Left forelimb (tissue), 1 donor: Measurements from ENCODE around the gene SCG2.
"Not testable (repeated sequence)": the region's sequence is repeated elsewhere in the genome, so short reads cannot be mapped to it uniquely, and the experiment has no call there.

Source experiments
- DNase-seq: peaks from one replicate; pipeline ENCODE4 v3.0.0-alpha.2; 2018; ENCODE audit warnings: low spot score

SCG2 gene

DNA sequence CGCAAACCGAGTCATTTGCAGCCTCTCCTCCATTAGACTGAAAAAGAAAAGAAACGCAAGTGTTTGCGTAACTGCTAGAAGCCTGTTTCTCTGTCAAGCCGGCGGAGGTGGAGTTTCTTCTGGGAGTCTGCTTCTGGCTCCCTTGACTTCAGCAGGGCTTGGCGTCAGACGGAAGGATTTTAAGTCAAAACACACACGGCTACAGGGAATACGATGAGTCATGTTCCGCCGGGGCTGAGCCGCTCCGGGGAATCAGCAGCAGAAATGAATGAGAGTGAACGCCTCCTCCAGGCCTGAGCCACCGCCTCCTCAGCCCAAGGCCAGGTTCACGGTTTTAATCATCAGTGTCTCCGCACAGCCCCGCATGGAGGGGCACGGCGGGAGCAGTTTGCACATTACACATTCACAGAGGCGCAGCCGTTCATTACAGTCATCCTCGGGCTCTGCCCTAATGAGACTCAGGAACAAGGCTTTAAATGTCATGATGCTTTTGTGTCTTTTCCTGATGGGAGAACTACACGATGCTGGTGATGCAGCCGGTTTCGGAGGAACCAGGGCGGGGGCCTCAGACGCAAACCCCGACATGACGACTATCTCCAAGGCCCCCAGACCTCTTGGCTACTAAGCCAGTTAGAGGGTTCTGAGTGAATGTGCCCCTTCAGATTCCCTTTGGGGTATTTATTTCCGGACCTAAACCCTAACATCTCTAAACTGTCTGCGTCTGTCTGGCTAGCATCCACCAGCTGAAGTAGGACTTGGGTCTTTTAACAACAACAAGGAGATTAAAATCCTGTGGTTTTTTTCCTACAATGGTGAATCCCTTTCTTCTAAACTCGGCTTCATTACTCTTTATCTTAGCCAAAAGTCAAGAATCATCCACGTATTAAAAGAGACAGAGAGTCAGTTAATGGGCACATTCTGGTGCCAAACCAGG, 11.1 kb upstream of the SCG2 start:
- DNase-seq = peak; percentile 74

- DNase-seq = no peak
These were observed 10.3 kb upstream of the SCG2 start for GRCh38 chr2:223612501-223612900.

GRCh38 chr2:223611061-223611460, 8.9 kb upstream of the SCG2 start:
- DNase-seq = no peak

GRCh38 chr2:223607476-223607875, 5.3 kb upstream of the SCG2 start:
- DNase-seq = no peak

- no peak for DNase-seq
These were observed 4.8 kb upstream of the SCG2 start for GRCh38 chr2:223606946-223607345.

- no peak for DNase-seq
These were observed 2.1 kb upstream of the SCG2 start for GRCh38 chr2:223604231-223604630.

GRCh38 chr2:223602972-223603371, 811 bp upstream of the SCG2 start:
- DNase-seq = no peak

DNA sequence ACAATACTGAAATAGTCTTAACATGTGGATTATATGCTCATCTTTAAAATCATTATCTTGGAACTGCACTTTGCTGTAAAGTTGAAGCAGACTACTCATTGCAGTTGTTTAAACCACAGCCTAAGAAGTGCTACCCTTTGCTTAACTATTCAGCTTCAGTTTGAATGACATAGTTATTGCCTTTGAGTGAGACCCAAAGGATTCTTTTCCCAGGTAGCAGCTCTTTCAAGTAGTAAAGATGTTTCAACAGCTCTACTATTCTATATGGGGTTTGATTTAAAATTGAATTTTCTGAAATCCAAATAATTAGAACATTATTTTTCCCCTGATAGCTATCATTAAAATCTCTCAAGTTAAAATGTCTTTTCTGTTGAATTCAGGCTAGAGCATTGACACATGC, 1.1 kb downstream of the SCG2 start:
- no peak for DNase-seq

- DNase-seq = no peak
These were observed 2.4 kb downstream of the SCG2 start for GRCh38 chr2:223599640-223600380.

DNA sequence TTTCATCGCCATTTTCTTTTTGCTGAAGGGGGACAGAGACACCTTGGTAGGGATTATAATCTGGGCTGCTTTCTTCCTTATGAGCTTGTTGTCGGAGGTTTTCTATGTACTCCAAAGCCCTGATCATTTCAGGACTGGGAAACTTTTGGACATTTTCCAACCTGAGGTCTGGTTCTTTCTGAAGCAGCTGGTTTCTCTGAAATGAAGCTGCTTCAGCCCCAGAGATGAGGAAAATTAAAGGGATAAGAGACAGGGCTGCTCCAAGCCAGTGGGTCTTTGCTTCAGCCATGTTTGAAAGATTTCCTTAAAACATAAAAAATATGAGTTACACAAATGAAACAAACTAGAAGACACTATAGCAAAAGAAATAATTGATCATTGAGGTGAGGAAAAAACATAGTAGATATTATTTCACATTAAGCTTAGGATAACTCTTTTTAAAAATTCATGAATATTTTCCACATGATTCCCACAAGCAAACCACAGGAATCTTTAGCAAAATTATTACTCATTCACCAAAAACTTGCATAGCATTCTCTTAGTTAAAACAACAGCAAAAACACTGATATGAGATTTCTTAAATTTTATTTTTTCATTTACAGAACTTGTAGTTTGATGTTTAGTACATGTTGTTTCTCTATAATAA, 3.0 kb downstream of the SCG2 start:
- DNase-seq = no peak

GRCh38 chr2:223597076-223597475, 5.1 kb downstream of the SCG2 start:
- DNase-seq = no peak

- no peak for DNase-seq
These were observed 6.0 kb downstream of the SCG2 start for GRCh38 chr2:223596208-223596607.

DNA sequence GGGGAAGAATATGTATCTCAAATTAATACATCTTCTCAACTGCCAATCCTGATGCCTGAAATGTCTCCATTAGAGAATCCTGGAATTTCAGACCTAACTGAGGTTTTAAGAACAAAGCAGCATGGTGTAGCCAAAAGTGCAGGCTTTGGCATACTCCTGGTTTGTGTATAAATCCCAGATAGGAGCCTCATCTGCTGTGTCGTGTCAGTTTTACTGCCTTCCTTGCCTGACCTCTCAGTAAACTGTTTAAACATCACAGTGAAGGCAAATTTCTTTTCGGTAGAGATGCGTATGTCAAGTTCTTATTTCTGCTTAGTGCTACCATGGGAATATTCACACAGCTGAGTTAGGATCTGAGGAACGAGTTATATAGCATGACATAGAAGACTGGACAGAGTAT, 7.3 kb downstream of the SCG2 start:
- no peak for DNase-seq

- DNase-seq = no peak
These were observed 7.9 kb downstream of the SCG2 start for GRCh38 chr2:223594259-223594658.

- not testable (repeated sequence) for DNase-seq
These were observed 9.5 kb downstream of the SCG2 start for GRCh38 chr2:223592689-223593088.

DNA sequence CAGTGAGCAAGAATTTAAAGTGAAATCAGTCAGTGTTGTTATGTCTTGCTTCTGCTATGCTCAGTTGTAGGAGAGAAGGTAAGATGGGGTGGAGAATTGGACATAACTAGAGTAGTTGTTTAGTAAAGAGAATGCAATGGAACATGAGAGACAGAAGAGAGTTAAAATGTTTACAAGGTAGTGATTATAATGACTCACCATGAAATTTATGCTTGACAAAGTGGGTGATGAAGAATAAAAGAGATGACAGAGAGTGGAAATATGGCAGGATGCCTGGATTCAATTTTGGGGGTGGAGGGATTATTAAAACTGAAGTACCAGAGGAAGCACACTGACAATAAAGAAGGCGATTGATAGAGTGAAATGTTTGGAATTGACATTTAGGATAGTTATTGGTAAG, 10.6 kb downstream of the SCG2 start:
- no peak for DNase-seq

DNA sequence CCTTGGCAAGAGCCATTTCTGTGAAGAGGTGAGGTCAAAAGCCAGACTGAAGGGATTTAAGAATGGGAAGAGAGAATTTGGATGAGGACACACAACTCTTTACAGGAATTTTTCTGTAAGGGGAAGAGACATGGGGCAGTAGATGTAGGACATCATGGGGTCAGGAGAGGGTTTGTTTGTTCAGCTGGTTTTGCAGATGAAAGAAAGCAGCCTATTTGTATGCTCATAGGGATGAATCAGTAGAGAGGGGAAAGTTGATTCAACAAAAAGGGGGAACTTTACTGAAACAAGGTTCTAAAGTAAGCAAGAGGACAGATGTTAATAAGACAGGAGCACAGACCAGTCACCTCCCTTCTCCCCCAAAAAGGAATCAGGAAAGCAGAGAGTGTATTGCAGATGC, 11.2 kb downstream of the SCG2 start:
- DNase-seq = no peak

DNA sequence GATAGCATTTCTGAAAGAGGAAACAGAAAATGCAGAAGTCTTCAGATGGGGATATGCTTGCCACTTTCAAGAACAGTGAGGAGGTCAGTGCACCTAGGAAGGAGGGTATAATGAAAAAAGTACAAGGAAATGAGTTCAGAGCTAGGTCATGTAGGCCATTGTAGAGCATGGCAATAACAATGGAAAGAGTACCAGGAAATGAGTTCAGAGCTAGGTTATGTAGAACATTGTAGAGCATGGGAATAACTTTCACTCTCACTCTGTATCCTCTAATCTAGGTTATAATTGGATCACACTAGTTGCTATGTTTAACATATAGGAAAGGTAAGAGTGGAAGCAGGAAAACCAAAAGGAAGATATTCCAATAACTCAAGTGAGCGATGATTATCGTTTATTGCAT, 12.3 kb downstream of the SCG2 start:
- DNase-seq = no peak

DNA sequence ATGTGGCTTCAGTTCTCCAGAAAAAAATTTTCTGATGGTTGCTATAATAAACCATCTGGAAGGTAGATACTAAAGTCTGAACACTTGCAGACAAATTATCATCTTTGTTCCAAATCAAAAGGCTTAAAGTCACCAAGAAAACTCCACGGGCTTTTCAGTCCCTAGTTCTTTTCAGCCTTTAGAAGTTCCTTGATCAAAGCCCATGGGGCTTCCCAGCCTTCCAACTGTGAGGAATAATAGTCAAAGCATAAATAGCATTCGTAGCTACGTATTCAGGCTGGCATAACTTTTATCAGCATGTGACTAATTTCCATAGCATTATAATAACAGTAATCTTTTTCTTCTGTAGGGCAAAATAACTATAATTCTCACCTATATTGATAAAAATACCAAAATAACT, 13.9 kb downstream of the SCG2 start:
- DNase-seq = no peak

DNA sequence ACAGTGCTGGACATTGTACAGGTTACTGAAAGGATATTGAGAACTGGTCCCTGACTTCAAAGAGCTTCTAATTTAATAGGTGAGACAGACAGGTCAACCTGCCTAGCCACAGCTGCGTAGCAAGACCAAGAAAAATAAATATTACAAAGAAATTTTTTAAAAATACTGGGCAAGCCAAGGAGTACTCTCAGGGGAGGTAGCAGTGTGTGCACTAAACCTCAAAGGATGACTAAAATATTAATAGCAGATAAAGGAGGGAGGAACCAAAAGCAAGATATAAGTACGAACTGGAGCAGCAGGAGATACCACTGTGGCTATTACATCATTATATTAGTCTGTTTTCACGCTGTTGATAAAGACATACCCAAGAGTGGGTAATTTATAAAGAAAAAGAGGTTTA, 14.9 kb downstream of the SCG2 start:
- no peak for DNase-seq

DNA sequence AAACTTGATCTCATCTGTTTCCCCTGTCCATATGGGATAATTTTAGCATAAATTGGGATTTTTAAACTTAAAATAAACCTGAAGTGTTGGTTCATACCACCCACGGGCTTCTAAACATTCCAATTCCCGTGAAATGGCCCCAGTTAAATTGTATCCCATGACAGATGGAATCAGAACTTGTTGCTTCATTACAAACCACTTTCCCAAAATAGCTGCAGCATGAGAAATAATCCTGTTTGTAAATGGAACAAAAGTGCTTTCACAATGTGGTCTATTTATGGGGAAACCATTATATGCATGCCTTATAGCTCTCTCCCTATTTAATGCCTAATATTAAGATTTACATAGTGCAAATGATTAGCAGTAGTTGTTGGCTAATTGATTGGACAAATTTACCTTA, 15.9 kb downstream of the SCG2 start:
- DNase-seq = no peak

GRCh38 chr2:223585666-223586065, 16.5 kb downstream of the SCG2 start:
- DNase-seq = no peak

DNA sequence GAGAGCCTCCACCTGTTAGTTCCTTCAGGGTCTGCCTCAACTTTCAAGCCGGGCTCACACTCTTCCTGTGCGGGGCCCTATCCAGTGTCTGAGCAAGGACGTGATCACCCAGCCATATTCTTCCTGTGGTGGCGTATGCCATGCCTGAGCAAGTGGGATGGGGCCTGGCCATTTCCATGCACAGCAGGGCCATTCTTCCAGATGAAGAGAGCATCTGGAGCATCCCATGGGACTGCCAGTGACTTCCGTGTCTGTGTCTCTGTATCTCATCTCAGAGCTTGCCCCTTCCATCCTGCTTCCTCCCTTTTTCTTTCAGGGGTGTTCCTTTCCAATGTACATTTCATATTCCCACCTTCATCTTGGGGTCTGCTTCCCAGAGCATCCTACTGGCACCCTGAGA, 20.2 kb downstream of the SCG2 start:
- DNase-seq = no peak
